GM10266 (cell line): Measurements from ENCODE around the gene SNCG.
A peak's percentile ranks its signal among the peaks of the same experiment; 100 is the strongest.

ENCODE experiments used
- DNase-seq: peaks from one replicate; pipeline ENCODE4 v3.0.0; 2012; ENCODE audit errors: extremely low spot score
- TF ChIP-seq, protein P1 (sequence below): IDR thresholded peaks from 2 replicates; pipeline ENCODE4 v1.5.1; 2012; ENCODE audit warnings: mild to moderate bottlenecking, low read depth; ENCODE audit not compliant: control insufficient read depth, insufficient read depth; ENCODE audit errors: missing control alignments

Gene SNCG

DNA sequence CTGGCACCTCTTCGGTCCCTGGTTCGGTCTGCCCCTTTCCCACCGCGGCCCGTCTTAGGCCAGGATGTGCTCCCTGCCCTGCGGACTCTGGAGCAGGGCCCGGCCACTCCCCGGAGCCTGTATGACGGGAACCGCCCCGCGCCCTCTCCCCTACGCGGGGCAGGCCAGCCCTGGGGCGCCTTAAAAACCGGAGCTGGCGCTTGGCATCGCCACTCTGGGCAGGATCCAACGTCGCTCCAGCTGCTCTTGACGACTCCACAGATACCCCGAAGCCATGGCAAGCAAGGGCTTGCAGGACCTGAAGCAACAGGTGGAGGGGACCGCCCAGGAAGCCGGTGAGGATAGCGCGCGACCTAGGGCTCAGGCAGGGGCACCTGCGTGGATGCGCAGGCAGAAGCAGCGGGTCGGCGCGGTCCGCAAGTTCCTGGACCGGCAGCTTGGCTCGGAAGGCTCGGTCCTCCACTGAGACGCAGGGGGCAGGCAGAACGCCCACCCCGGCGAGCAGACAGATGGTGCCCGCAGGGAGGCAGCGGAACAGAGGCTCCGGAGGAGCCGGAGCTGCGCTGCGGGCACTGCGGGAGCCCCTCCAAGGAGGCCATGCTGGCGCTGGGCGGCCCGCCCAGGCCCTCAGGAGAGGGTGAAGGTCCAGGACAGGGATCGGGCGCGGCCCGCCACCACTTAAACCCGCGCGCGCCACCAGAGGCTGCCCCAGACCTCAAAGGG, 10.0 kb downstream of the SNCG start, which contains the start of gene ADIRF:
ADIRF (plus strand) TSS at position 212 of the 723 bp plus-strand sequence; CDS start at position 275, 63 bp downstream.
- TF ChIP-seq, protein P1, sequence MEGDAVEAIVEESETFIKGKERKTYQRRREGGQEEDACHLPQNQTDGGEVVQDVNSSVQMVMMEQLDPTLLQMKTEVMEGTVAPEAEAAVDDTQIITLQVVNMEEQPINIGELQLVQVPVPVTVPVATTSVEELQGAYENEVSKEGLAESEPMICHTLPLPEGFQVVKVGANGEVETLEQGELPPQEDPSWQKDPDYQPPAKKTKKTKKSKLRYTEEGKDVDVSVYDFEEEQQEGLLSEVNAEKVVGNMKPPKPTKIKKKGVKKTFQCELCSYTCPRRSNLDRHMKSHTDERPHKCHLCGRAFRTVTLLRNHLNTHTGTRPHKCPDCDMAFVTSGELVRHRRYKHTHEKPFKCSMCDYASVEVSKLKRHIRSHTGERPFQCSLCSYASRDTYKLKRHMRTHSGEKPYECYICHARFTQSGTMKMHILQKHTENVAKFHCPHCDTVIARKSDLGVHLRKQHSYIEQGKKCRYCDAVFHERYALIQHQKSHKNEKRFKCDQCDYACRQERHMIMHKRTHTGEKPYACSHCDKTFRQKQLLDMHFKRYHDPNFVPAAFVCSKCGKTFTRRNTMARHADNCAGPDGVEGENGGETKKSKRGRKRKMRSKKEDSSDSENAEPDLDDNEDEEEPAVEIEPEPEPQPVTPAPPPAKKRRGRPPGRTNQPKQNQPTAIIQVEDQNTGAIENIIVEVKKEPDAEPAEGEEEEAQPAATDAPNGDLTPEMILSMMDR, result no peak
- DNase-seq, result peak; percentile 18

DNA sequence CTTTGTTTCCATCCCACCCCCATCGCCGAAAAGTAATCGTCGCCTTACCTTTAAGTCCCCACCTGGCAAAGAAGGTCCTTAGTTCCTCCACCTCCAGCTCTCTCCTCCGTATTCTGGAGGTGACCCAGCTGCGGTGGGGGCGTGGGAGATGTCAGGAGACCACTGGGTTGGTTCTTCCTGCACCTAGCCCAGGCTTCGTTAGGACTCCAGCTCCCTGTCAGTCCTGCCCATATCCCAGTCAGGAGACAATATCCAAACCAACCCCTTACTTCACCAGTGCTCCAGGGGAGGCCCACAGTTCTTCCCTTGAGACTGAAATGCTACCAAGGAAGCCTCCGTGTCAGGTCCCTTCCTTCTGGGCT, 10.6 kb downstream of the SNCG start:
- TF ChIP-seq, protein P1, result no peak
- no peak for DNase-seq

DNA sequence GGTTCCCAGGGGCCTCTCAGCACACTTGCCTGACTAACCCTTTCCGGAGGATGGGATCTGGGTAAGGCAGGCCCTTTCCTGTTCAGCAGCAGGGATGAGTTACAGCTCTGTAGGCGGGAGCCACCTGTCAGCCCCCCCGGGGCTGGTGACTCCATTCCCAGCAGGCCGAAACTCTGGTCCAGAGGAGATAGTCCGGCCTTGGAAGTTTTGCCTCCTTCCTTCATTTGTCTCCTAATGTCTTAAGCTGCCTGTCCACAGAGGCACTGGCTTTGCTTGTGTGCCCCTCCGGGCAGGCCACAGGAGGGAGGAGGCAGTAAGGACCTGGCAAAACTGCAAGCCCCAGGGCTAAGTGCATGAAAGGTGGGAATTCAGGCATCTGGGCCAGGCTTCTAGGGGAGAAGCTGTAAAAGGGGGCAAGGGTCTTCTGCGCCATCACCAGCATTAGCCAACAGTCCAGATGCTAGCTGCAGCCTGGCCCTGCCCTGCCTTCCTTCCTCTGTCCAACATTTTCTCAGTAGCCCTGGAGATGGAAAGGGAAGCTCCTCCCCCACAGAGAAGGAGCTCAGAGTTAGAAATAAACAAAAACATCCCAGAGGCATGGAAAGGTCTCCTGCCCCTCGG, 11.1 kb downstream of the SNCG start:
- DNase-seq, result no peak
- TF ChIP-seq, protein P1, result no peak

DNA sequence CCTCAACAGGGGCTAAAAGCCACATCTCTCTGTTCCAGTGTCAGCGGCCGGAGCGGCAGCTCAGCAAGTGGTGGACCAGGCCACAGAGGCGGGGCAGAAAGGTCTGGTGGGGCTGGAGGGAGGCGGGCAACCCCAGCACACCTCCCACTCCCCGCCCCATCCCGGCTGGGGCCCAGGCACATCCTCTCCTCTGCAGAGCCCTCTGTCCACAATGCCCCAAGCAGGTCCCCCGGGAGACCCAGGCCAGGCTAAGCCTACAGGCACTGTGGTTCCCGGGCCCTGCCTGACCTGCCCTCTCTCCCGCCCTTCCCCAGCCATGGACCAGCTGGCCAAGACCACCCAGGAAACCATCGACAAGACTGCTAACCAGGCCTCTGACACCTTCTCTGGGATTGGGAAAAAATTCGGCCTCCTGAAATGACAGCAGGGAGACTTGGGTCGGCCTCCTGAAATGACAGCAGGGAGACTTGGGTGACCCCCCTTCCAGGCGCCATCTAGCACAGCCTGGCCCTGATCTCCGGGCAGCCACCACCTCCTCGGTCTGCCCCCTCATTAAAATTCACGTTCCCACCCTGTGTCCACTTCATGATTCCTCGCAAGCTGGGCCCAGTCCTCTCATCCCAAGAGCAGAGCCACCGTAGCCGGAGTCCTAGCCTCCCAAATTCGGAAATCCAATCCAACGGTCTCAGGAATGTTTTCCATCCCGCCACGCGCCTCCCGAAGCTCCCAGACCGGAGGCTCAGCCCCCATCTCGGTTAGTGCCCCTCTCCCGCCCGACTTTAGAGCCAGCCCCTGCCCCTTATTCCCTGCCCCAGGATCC, 12.0 kb downstream of the SNCG start:
- TF ChIP-seq, protein P1, result no peak
- DNase-seq, result peak; percentile 65

DNA sequence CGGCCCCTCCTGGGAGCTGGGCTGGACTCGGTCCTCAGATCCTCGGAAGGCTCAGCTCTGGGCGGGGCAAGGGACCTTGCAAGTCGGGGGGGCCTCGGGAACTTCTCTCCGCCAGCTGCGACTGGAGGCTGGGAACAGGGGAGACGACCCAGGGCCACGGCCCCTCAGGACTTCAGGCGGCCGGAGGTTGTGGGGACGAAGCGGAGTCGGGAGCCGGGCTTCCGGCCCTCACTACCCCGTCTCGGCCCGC, 12.5 kb downstream of the SNCG start:
- TF ChIP-seq, protein P1, result no peak
- no peak for DNase-seq

DNA sequence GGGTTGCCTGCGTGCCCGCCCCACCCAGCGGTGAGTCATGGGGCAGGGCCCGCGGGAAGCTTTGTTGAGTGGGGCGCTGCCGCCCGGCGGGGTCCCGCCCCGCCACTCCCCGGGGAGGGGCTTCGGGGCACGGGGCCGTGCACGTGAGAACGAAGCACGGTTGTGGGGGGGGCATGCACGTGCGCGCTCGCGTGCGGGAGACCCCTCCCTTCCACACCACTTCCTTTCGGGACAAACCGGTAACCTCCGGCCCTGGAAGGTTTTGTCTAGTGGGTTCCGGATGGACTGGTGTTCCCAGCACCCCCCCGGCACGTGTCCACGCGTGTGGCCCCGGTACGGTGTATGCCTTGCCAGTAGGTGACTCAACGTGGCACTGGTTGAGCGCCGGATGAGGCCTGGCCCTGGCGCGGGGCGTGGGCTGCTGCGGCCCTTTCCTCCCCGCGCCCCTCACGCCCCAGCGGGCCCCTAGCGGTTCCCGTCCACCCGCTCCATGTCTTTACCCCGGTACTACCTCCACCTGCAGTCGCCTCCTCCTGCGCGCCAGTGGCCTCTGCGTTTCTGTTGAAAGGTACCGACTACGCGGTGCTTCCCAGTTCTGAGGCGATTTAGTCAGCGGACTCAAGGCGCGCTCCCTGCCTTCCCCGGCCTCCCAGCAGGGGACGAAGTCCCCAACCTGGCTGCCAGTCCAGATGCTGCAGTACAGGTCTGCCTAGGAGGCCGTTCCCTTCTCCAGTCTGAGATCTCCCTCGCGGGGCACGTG, 13.0 kb downstream of the SNCG start:
- DNase-seq, result peak; percentile 91
- TF ChIP-seq, protein P1, result no peak
